ENCODE results near the gene TXN. TPM values are rescaled to one million over a fixed set of nuclear protein-coding genes. Genes with fewer than 3 reads are reported as not detected.

Gene TXN
- total and polyA plus RNA-seq, 2 of the 8 experiments (the other 6 are each of a cell fraction or from before 2014, with no cell fraction given), result 297 to 419 TPM

GRCh38 chr9:110282739-110283081, 26.4 kb upstream of the TXN start:
- H3K23me2 ChIP-seq (ENCODE audit: low read depth, low read length), result no peaks in the 10 kb centered on the region
- H3K56ac ChIP-seq (replicated peaks; ENCODE audit: insufficient read length, low read depth, low read length), result no peak overlapping the region
- H3K27me3 ChIP-seq (replicated peaks in 1 of 4; ENCODE audit: control insufficient read depth in 3 of 4, extremely low read depth in 1 of 4, insufficient read depth in 3 of 4, low read length in 3 of 4), result no peaks in the 10 kb centered on the region
- FAIRE-seq, result no peak
- ChIA-PET CTCF (ENCODE audit: partially characterized antibody) (interaction anchor here (0.6 to 1.0 kb wide), 3 partner anchors 21 to 85 kb away, joined by 3 read pairs; no protein-coding TSS in a partner anchor), POLR2A (ENCODE audit: partially characterized antibody) (interaction anchor here (4.4 kb wide), 1 partner anchor 26 kb away, joined by 20 read pairs; the partner anchor contains the start of gene TXN)
- H2AK5ac ChIP-seq (ENCODE audit: low read depth, low read length), result no peak overlapping the region
- H2BK120ac ChIP-seq (replicated peaks; ENCODE audit: low read depth, low read length), result no peak overlapping the region
- H3K18ac ChIP-seq (ENCODE audit: extremely low read depth, low read length), result no peak overlapping the region
- H2AFZ ChIP-seq (ENCODE audit: low read length), result no peak overlapping the region
- no peak overlapping the region for H4K8ac ChIP-seq (ENCODE audit: extremely low read depth, insufficient read depth, low read length)
- H2BK5ac ChIP-seq (ENCODE audit: low read depth, low read length), result no peak overlapping the region
- no peak overlapping the region for H3K4ac ChIP-seq (replicated peaks; ENCODE audit: insufficient read length, low read depth, low read length)
- no peak overlapping the region for H2BK20ac ChIP-seq (ENCODE audit: low read length)
- no peak for DNase-seq (ENCODE audit: low read depth in 1 of 2, low spot score in 2 of 2)
- no peaks in the 10 kb centered on the region for H3K9me3 ChIP-seq (ENCODE audit: insufficient read depth in 2 of 2, low read depth in 1 of 2, low read length in 1 of 2)
- no peak overlapping the region for H3K4me3 ChIP-seq (ENCODE audit: extremely low read depth in 1 of 4, insufficient read depth in 2 of 4, low read depth in 3 of 4, low read length in 4 of 4)
- H3K23ac ChIP-seq (ENCODE audit: insufficient read length), result no peak overlapping the region
- H3K4me2 ChIP-seq (ENCODE audit: insufficient read depth in 1 of 2, low read depth in 2 of 2, low read length in 2 of 2), result no peak overlapping the region
- no peaks in the 10 kb centered on the region for H4K20me1 ChIP-seq (replicated peaks in 1 of 2; ENCODE audit: control insufficient read depth in 1 of 2, insufficient read depth in 2 of 2, low read length in 2 of 2)
- H3K4me1 ChIP-seq (replicated peaks in 1 of 4; ENCODE audit: control insufficient read depth in 3 of 4, insufficient read depth in 4 of 4, low read length in 3 of 4), result no peaks in the 10 kb centered on the region
- H3K79me1 ChIP-seq (ENCODE audit: low read depth, low read length), result no peaks in the 10 kb centered on the region
- no peak overlapping the region for H2BK15ac ChIP-seq (ENCODE audit: low read length)
- no peak overlapping the region for H4K91ac ChIP-seq (replicated peaks; ENCODE audit: insufficient read length, low read length)
- H2BK12ac ChIP-seq (ENCODE audit: low read depth, low read length), result no peak overlapping the region
- no peaks in the 10 kb centered on the region for H3K36me3 ChIP-seq (ENCODE audit: control insufficient read depth in 2 of 4, insufficient read depth in 4 of 4, low read length in 3 of 4)
- no peak overlapping the region for H4K5ac ChIP-seq (ENCODE audit: insufficient read length, low read depth, low read length)
- H3K27ac ChIP-seq (ENCODE audit: low read depth, low read length), result no peak overlapping the region
- 93% methylated on average over 6 of the region's 6 CpGs; no CpG with 5 or more reads in 1 of the 2 experiments for WGBS, 2 experiments (ENCODE audit: extremely low coverage in 1 of 2, insufficient coverage in 1 of 2, insufficient read length in 1 of 2, insufficient replicate concordance in 2 of 2, low coverage in 1 of 2, low lambda C conversion rate in 2 of 2, missing lambda C conversion rate in 1 of 2)
- H3K14ac ChIP-seq (ENCODE audit: insufficient read length), result no peak overlapping the region
- H3K9ac ChIP-seq (replicated peaks in 1 of 4; ENCODE audit: extremely low read depth in 1 of 4, low read depth in 3 of 4, low read length in 3 of 4), result no peak overlapping the region
- H3K79me2 ChIP-seq (ENCODE audit: control insufficient read depth in 1 of 2, insufficient read depth in 2 of 2, low read length in 2 of 2), result no peaks in the 10 kb centered on the region
- TF ChIP-seq CHD1 (IDR thresholded peaks at IDR 0.05; ENCODE audit: low read depth, low read length) (no peak), GTF2F1 (IDR thresholded peaks at IDR 0.05; ENCODE audit: borderline replicate concordance, low read depth, low read length) (no peak), USF2 (IDR thresholded peaks at IDR 0.05; ENCODE audit: low read length) (no peak), BRCA1 (IDR thresholded peaks at IDR 0.05; ENCODE audit: low read depth, low read length) (no peak), RNF2 (IDR thresholded peaks at IDR 0.05; ENCODE audit: borderline replicate concordance, low read depth, low read length, missing control alignments, poor library complexity, severe bottlenecking) (no peak), EZH2 (IDR thresholded peaks at IDR 0.05; ENCODE audit: low read depth, low read length, severe bottlenecking) (no peak), SIN3A (conservative IDR thresholded peaks at IDR 0.05 in 1 of 2, IDR thresholded peaks at IDR 0.05 in 1 of 2; ENCODE audit: low read depth in 1 of 2, low read length in 2 of 2) (no peak), RFX5 (IDR thresholded peaks at IDR 0.05; ENCODE audit: borderline replicate concordance, low read depth, low read length) (no peak), ATF3 (IDR thresholded peaks at IDR 0.05; ENCODE audit: insufficient read depth, low read depth, low read length) (no peak), SP4 (IDR thresholded peaks at IDR 0.05; ENCODE audit: low read length) (no peak), ASH2L (IDR thresholded peaks at IDR 0.05; ENCODE audit: low read length) (no peak), TAF1 (IDR thresholded peaks at IDR 0.05; ENCODE audit: low read depth, low read length) (no peak)

All from H1 (cell line).